Prostate gland (tissue), 2 donors: ENCODE results near the gene SGF29. TPM values are rescaled to one million over a fixed set of nuclear protein-coding genes. Genes with fewer than 3 reads are reported as not detected.

ENCODE experiments used
- DNase-seq: peaks from one replicate; pipeline ENCODE4 v3.0.0-alpha.2; 2019; ENCODE audit warnings: low spot score
- H3K27ac ChIP-seq, 2 donors: fragments of 200-600 bp; sonication (generic); 2 replicates each; pipeline ENCODE4 v1.5.1; 2017 to 2019
- H3K27me3 ChIP-seq: fragments of 200-600 bp; sonication (generic); replicated peaks from 2 replicates; pipeline ENCODE4 v1.5.1; 2019; ENCODE audit not compliant: insufficient read depth
- H3K36me3 ChIP-seq, 2 donors: fragments of 200-600 bp; sonication (generic); 1 replicate in 1 of 2; 2 replicates in 1 of 2; pipeline versions ENCODE4 v1.5.1 to v1.8.1; 2017 to 2019
- H3K4me1 ChIP-seq: fragments of 200-600 bp; sonication (generic); replicated peaks from 2 replicates; pipeline ENCODE4 v1.5.1; 2019
- H3K4me3 ChIP-seq, 2 donors: fragments of 200-600 bp; sonication (generic); 2 replicates each; pipeline ENCODE4 v1.5.1; 2017 to 2019
- H3K9me3 ChIP-seq: fragments of 200-600 bp; sonication (generic); 2 replicates; pipeline ENCODE4 v1.5.1; 2017
- POLR2A ChIP-seq: fragments of 450-650 bp; IDR thresholded peaks from one replicate; pipeline ENCODE4 v1.6.1; 2016; ENCODE audit warnings: antibody characterized with exemption, mild to moderate bottlenecking
- POLR2AphosphoS5 ChIP-seq: sonication (generic); formaldehyde crosslinking; IDR thresholded peaks from one replicate; pipeline ENCODE4 v1.6.1; 2017; ENCODE audit warnings: antibody characterized with exemption
- WGBS: methylation state at CpG from one replicate; pipeline ENCODE4 v1.1.5; 2018; 5-methylcytosine and 5-hydroxymethylcytosine counted together
- intact Hi-C: fragments of 100-400 bp; cut with DNase I; formaldehyde crosslinking; loops from one replicate; pipeline ENCODE4 v1.14.2; 2022
- total RNA-seq, 2 donors: library from RNA; depleted of rRNA; stranded (reverse); fragments of >200 nt; gene quantifications; one replicate each; pipeline ENCODE4 v1.1.0, GENCODE V29; 2016
- TF ChIP-seq, protein P1 (sequence below), 4 experiments: fragments of 200-600 bp in 2 of 4; fragments of 450-650 bp in 2 of 4; sonication (generic) in 2 of 4; IDR thresholded peaks; 1 replicate in 3 of 4; 2 replicates in 1 of 4; pipeline ENCODE4 v1.5.1; 2016 to 2019; ENCODE audit warnings: antibody characterized with exemption in 4 of 4, mild to moderate bottlenecking in 2 of 4, moderate library complexity in 2 of 4

Gene SGF29
- total RNA-seq, 2 donors from 2014 or later: 32.2 to 59.7 TPM

- intact Hi-C loops: loop anchor here (10.0 kb wide), 1 partner anchor 276 kb away; no protein-coding TSS in a partner anchor
- H3K36me3 ChIP-seq: peaks cover 3 to 9% of the 10 kb centered on the region in 2 donors
- H3K9me3 ChIP-seq: no peaks in the 10 kb centered on the region
- H3K4me3 ChIP-seq: no peak overlapping the region
- DNase-seq: no peak
- no peaks in the 10 kb centered on the region for H3K4me1 ChIP-seq
- TF ChIP-seq, protein P1, sequence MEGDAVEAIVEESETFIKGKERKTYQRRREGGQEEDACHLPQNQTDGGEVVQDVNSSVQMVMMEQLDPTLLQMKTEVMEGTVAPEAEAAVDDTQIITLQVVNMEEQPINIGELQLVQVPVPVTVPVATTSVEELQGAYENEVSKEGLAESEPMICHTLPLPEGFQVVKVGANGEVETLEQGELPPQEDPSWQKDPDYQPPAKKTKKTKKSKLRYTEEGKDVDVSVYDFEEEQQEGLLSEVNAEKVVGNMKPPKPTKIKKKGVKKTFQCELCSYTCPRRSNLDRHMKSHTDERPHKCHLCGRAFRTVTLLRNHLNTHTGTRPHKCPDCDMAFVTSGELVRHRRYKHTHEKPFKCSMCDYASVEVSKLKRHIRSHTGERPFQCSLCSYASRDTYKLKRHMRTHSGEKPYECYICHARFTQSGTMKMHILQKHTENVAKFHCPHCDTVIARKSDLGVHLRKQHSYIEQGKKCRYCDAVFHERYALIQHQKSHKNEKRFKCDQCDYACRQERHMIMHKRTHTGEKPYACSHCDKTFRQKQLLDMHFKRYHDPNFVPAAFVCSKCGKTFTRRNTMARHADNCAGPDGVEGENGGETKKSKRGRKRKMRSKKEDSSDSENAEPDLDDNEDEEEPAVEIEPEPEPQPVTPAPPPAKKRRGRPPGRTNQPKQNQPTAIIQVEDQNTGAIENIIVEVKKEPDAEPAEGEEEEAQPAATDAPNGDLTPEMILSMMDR (IDR thresholded peaks at IDR 0.05): no peak
- TF ChIP-seq POLR2A (no peak), POLR2AphosphoS5 (no peak)
- no peaks in the 10 kb centered on the region for H3K27me3 ChIP-seq
- no peak overlapping the region for H3K27ac ChIP-seq
- 89% methylated on average over 15 of the region's 15 CpGs for WGBS
Observed at GRCh38 chr16:28580726-28581315, 27.1 kb downstream of the SGF29 start.

DNA sequence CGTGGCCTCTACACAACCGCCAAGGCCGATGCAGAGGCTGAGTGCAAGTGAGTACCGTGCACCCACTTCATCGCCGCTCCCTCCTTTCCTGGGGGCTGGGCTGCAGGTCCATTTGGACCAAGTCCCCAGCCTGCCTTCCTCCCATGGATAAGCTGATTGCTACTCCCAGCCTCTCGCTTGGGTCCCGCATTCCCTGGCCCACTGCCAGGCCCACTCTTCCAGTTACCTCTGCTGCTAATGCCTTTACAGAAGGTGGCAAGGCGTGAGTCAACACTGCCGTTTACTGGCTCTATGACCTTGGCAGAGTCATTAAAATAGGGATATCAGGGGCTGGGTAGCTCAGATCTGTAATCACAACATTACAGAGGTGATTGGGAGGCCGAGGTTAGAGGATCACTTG is 32.0 kb downstream of the SGF29 start:
- no peaks in the 10 kb centered on the region for H3K27me3 ChIP-seq
- H3K27ac ChIP-seq: no peak overlapping the region
- H3K36me3 ChIP-seq: peaks cover 12 to 16% of the 10 kb centered on the region in 2 donors
- intact Hi-C loops: loop anchor here (10.0 kb wide), 1 partner anchor 281 kb away; no protein-coding TSS in a partner anchor
- H3K4me3 ChIP-seq: no peak overlapping the region
- DNase-seq: no peak
- WGBS: 85% methylated on average over 11 of the region's 11 CpGs
- no peaks in the 10 kb centered on the region for H3K4me1 ChIP-seq
- no peaks in the 10 kb centered on the region for H3K9me3 ChIP-seq
- TF ChIP-seq, protein P1 (IDR thresholded peaks at IDR 0.05): no peak
- no peak for TF ChIP-seq POLR2AphosphoS5
- no peak for TF ChIP-seq POLR2A

- no peak overlapping the region for H3K27ac ChIP-seq
- H3K36me3 ChIP-seq: peaks cover 12 to 20% of the 10 kb centered on the region in 2 donors
- no peak for DNase-seq
- H3K4me3 ChIP-seq: no peak overlapping the region
- H3K27me3 ChIP-seq: no peaks in the 10 kb centered on the region
- intact Hi-C loops: loop anchor here (10.0 kb wide), 1 partner anchor 282 kb away; no protein-coding TSS in a partner anchor
- no peaks in the 10 kb centered on the region for H3K4me1 ChIP-seq
- H3K9me3 ChIP-seq: no peaks in the 10 kb centered on the region
- 76% methylated on average over 3 of the region's 3 CpGs for WGBS
- TF ChIP-seq, protein P1 (IDR thresholded peaks at IDR 0.05): no peak
- TF ChIP-seq POLR2A: no peak
- no peak for TF ChIP-seq POLR2AphosphoS5
Observed at GRCh38 chr16:28586466-28586865, 32.7 kb downstream of the SGF29 start.

- Histone ChIP-seq H3K4me1 (no peaks in the 10 kb centered on the region), H3K27ac (no peak overlapping the region), H3K27me3 (no peaks in the 10 kb centered on the region), H3K9me3 (no peaks in the 10 kb centered on the region), H3K36me3 (peaks cover 12% of the 10 kb centered on the region in 2 donors), H3K4me3 (no peak overlapping the region)
- WGBS: 81% methylated on average over 8 of the region's 8 CpGs
- DNase-seq: no peak
- intact Hi-C loops: loop anchor here (10.0 kb wide), 1 partner anchor 283 kb away; no protein-coding TSS in a partner anchor
- TF ChIP-seq, protein P1 (IDR thresholded peaks at IDR 0.05): no peak
- no peak for TF ChIP-seq POLR2AphosphoS5
- no peak for TF ChIP-seq POLR2A
Observed at GRCh38 chr16:28587386-28587785, 33.7 kb downstream of the SGF29 start.

DNA sequence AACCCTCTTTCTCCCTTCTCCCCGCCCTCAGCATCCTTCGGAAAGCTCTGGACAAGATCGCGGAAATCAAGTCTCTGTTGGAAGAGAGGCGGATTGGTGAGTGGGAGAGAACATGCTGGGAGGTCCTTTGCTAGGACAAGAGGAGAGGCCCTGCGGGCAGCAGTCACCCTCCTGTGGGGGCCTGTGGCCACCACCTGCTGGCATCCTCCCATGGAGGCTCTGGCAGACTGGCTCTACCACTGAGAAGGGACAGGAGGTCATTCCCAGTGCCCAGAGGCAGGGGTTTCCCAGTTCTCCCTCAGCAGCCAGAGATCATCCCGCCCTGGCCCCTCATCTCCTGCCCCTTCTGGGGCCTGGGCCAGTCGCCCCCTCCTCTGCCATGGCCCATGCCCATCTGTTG is 35.3 kb downstream of the SGF29 start:
- TF ChIP-seq POLR2AphosphoS5 (no peak), POLR2A (no peak)
- TF ChIP-seq, protein P1 (IDR thresholded peaks at IDR 0.05): no peak
- Histone ChIP-seq H3K27me3 (no peaks in the 10 kb centered on the region), H3K27ac (no peak overlapping the region), H3K4me3 (no peak overlapping the region), H3K9me3 (no peaks in the 10 kb centered on the region), H3K4me1 (no peaks in the 10 kb centered on the region), H3K36me3 (peaks cover 10 to 12% of the 10 kb centered on the region in 2 donors)
- WGBS: 98% methylated on average over 8 of the region's 8 CpGs
- DNase-seq: no peak
- intact Hi-C loops: loop anchor here (10.0 kb wide), 1 partner anchor 284 kb away; no protein-coding TSS in a partner anchor
